Right cardiac atrium (tissue), 5 donors: ENCODE results near the gene FAM163B. TPM values are rescaled to one million over a fixed set of nuclear protein-coding genes. Genes with fewer than 3 reads are reported as not detected.

ENCODE experiments used
- ATAC-seq, 2 donors: fragments of 200-7000 bp; cut with Tn5 transposase; one replicate each; pipeline versions ENCODE4 v1.8.0 to v1.9.1; 2020; ENCODE audit warnings: moderate library complexity in 2 of 2, mild to moderate bottlenecking in 1 of 2
- DNase-seq, 3 donors: peaks; one replicate each; pipeline ENCODE4 v3.0.0-alpha.2; 2020
- H3K27ac ChIP-seq: one replicate; pipeline ENCODE4 v1.5.1; 2013; ENCODE audit warnings: mild to moderate bottlenecking, low read length, control low read depth, moderate library complexity
- H3K27me3 ChIP-seq: one replicate; pipeline ENCODE4 v1.6.1; 2013; ENCODE audit not compliant: control insufficient read depth, insufficient read depth
- H3K4me1 ChIP-seq: one replicate; pipeline ENCODE4 v1.6.1; 2013; ENCODE audit warnings: low read length; ENCODE audit not compliant: control insufficient read depth, insufficient read depth
- H3K4me3 ChIP-seq: one replicate; pipeline ENCODE4 v1.5.1; 2013; ENCODE audit warnings: low read length, control low read depth
- H3K9me3 ChIP-seq: one replicate; pipeline ENCODE4 v1.6.1; 2013; ENCODE audit warnings: low read length; ENCODE audit not compliant: control insufficient read depth
- WGBS: extraction: QIAGEN DNeasy Blood & Tissue Kit; methylation state at CpG from one replicate; pipeline ENCODE4 v1.1.7; 2013; 5-methylcytosine and 5-hydroxymethylcytosine counted together
- intact Hi-C, 4 donors: fragments of 100-400 bp; cut with DNase I; formaldehyde crosslinking; loops; one replicate each; pipeline versions ENCODE4 v1.11.0 to v1.14.0; 2022 to 2023
- long read RNA-seq, 4 donors: library from polyadenylated mRNA; unstranded; transcript quantifications; one replicate each; pipeline ENCODE4 v2.0.0, GENCODE V29; 2020 to 2021
- polyA plus RNA-seq: library from polyadenylated mRNA; stranded (reverse); fragments of 200-250 nt; gene quantifications from one replicate; pipeline ENCODE4 v1.2.3, GENCODE V29; 2013
- total RNA-seq, 4 donors: library from RNA; stranded (reverse); fragmentation: NEBNext Ultra II Directional; extraction: Animal tissue kit (Norgen Biotek cat#: 25700); gene quantifications; one replicate each; pipeline ENCODE4 v1.2.1, GENCODE V29; 2021
- donor health status: healthy with polysubstance abuse.
- donor health status: DM: no; HTN: yes; CAD: no.
- donor health status: DM: no; HTN: no; CAD: no.
- donor health status: DM: no; HTN: yes; CAD: no; lungs with severe emphysema.
- donor health status: DM: yes; HTN: yes; CAD: no.

FAM163B gene
- total RNA-seq: 1 to 10 TPM; 1.2 to 5.4 (median 1.4) TPM
- 2.0 TPM for polyA plus RNA-seq
- long read RNA-seq, donor 1: 0 reads
- long read RNA-seq, donor 2: 0 reads
- long read RNA-seq, donor 3, partial matches to known transcripts: 0 of 1 reads
- long read RNA-seq, donor 3, other reads (novel, unspliced or antisense): 1 of 1 reads
- long read RNA-seq, donor 4: 0 reads

DNA sequence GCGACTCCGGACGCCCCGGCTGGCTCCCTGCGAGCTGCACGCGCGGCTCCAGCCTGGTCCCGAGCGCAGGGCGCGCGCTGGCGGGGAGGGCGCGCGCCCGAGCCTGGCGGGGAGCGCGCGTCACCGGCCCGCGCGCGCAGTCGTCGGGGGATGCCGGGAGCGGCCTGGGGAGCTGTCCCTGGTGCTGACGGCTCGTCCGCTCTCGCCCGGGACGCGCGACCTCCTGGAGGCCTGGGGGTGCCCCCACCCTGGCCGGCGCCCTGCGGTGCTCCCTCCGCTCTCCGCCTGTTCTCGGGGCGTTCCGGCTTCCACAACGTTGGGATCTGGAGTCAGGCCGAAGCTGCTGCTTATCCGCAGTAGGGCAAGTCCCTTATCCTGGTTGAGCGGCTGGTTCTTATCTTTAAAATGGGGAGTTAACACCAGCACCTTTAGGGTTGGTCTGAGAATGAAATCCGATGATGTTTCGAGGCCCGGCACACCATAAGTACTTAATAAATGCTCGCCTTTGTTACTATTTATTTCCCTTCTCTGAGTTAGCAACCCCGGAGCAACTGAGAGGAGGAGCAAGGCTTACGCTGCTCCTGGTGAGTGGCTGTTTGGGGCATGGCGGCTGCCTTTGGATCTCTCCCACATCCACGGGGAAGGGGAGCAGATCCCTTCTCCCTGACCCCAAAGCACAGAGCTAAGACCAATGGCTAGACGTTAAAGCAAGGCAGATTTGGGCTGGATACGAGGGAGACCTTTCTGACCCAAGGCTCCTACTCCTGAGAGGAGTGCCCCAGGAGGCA lies at the start of gene FAM163B:
FAM163B (minus strand) TSS at position 79 of the 788 bp plus-strand sequence. CDS start 29,166 bp downstream, outside the sequence.
- no peaks in the 10 kb centered on the region for H3K9me3 ChIP-seq
- WGBS: 7% methylated on average over 61 of the region's 61 CpGs
- ATAC-seq (peak; percentile 80 to 81), DNase-seq (peak; percentile 68 to 88 (median 84))
- no peak within 1 kb of the TSS for H3K27ac ChIP-seq
- intact Hi-C loops: no loop called here
- no peak within 1 kb of the TSS for H3K4me3 ChIP-seq
- H3K4me1 ChIP-seq: no peaks in the 10 kb centered on the region
- H3K27me3 ChIP-seq: no peaks in the 10 kb centered on the region

DNA sequence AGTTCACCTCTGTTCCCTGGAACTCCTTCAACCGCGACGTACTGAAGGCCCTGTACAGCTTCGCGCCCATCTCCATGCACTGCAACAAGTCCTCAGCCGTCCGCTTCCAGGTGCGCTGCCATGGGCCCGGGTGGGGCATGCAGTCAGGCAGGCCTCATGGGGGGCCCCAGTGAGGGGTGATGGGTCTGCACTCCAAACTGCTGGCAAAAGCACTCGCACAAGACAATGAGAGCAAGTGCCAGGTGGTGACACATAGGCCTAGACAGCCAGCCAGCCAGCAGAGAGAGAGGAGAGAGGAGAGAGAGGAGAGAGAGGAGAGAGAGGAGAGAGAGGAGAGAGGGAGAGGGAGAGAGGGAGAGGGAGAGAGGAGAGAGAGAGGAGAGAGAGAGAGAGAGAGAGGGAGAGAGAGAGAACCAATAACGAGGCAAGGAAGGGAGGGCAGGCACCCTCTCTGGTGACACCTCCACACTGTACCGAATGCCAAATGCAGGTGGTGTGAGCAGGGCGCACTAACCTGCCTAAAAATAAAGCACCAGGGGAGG lies 48.0 kb upstream of the FAM163B start:
- peak; percentile 3 to 6 for ATAC-seq
- Histone ChIP-seq H3K4me3 (no peak overlapping the region), H3K27ac (no peak overlapping the region), H3K9me3 (no peaks in the 10 kb centered on the region), H3K4me1 (peaks cover 3% of the 10 kb centered on the region), H3K27me3 (no peaks in the 10 kb centered on the region)
- intact Hi-C loops: no loop called here
- WGBS: 75% methylated on average over 13 of the region's 13 CpGs
- peak in 2 of 3 donors; percentile 65 to 68 for DNase-seq

DNA sequence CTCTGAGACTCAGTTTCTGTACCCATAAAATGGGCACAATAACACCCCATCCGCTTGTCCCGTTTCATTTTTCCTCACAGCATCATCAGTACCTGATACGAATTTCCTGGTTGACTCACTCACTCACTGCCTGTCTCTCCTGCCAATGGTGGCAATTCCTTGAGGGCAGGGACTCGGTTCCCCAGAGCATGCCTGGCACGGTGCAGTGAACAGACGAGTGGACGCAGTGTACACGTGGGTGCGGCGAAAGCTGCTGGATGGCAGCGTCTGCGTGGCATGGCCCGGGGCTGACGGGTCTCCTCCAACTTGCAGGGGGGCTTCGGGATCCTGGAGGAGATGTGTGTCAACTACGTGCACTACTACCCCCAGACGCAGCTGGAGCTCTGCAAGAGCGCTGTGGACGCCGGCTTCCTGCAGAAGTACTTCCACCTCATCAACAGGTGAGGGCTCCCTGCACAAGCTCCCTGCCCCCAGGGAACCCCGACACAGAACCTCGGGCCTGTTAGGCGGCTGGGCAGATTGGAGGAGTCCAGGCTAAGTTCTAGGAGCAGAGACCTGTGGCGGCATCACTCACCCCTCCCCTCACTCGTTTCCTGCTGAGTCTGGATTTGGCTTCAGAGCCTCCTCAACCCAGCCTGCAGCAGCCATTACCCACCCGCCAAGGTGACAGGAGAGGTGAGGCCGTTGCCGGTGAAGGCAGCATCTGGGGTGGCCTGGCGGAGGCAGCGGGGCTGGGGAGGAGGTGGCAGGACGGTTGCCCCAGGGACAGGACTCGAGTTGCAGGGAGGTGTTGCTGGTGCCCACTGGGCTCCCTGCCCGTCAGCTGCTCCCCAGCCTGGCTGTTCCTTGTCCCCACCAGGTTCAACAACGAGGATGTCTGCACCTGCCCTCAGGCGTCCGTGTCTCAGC lies 47.3 kb upstream of the FAM163B start:
- Histone ChIP-seq H3K9me3 (no peaks in the 10 kb centered on the region), H3K4me1 (peaks cover 3% of the 10 kb centered on the region), H3K27me3 (no peaks in the 10 kb centered on the region), H3K4me3 (no peak overlapping the region), H3K27ac (no peak overlapping the region)
- intact Hi-C loops: no loop called here
- no peak for ATAC-seq
- peak in 1 of 3 donors; percentile 35 for DNase-seq
- WGBS: 74% methylated on average over 36 of the region's 36 CpGs

DNA sequence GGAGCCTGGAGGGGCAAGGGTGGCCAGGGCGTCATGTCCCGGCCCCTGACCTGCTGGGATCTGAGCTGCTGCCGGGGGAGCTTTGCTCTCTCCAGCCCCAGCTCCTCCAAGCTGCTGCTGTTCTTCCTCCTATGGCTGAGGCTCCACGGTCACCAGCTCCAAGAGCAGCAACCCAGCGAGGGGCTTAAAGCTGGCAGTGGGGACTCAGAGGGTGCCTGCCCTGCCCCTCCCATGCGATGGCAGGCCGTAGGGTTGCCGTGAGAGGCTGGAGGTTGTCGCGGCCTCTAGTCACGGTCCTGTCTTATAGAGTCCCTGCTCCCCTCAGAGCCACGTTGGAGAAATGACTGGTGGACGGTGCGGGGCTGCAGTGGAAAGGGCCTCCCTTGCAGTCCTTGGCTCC lies 46.5 kb upstream of the FAM163B start:
- Histone ChIP-seq H3K9me3 (no peaks in the 10 kb centered on the region), H3K27me3 (no peaks in the 10 kb centered on the region), H3K27ac (no peak overlapping the region), H3K4me3 (no peak overlapping the region), H3K4me1 (peaks cover 3% of the 10 kb centered on the region)
- ATAC-seq (no peak), DNase-seq (peak in 1 of 3 donors; percentile 16)
- intact Hi-C loops: no loop called here
- WGBS: 69% methylated on average over 14 of the region's 14 CpGs

DNA sequence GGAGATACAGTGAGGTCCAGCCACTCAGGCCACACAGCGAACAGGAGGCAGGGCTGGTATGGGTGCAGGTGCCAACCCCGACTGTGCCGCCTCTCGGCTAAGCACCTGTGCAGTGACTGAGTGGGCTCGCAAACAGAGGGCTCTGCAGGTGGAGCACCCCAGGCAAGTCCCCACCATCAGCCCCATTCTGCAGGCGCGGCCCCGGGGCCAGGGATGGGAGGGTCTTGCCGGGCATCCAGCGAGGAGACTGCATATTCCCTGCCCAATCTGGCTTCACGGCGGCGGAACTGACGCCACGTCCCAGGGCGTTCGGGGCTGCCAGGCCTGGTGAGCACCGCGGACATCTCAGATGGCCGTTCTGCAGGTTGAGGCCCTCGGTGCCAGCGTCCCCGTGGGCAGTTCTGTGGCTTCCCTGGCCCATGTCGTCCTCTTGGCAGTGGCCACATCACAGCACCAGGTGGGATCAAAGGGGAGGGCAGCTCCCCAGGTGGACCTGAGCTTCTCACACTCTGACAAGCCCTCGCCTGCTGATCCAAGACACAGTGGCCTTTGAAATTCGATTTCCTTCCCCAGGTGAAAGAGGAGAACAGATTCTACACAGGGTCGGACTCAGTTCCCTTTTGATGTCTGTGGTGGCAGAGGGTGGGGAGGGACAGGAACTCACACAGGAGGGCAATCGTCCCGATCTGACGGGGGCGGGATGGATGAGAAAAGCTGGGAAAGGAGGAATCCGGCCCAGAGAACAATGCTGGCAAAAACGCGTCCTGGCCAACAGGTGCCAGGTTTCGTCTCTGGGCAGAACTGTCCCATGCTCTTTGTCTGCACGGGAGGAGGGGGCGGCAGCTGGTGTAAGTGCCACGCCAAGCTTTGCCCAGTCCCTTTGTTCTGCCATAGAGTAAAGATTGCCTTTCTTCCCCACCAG lies 45.8 kb upstream of the FAM163B start:
- Histone ChIP-seq H3K27me3 (no peaks in the 10 kb centered on the region), H3K9me3 (no peaks in the 10 kb centered on the region), H3K4me1 (peaks cover 3% of the 10 kb centered on the region), H3K27ac (no peak overlapping the region), H3K4me3 (no peak overlapping the region)
- intact Hi-C loops: no loop called here
- no peak for ATAC-seq
- peak in 1 of 3 donors; percentile 41 for DNase-seq
- 72% methylated on average over 38 of the region's 38 CpGs for WGBS

DNA sequence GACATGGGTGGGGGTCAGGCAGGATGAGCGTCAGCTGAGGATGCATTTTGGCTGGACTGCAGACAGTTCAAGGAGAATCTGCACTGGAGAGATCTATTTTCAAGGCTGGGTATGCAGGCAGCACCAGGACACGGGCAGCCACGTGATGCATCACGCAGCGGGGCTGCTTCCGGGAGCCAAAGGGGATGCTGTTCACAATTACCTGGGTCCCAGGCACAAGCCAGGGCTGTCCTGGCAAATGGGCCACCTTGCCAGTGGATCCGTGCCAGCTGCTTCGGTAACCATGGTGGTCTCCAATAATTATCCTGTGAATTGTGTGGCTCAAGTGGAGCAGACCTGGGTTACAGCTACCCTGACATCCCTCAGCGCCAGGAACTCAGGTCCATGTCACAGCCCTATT lies 44.4 kb upstream of the FAM163B start:
- no peaks in the 10 kb centered on the region for H3K9me3 ChIP-seq
- H3K27me3 ChIP-seq: no peaks in the 10 kb centered on the region
- no peak overlapping the region for H3K27ac ChIP-seq
- DNase-seq (peak in 1 of 3 donors; percentile 40), ATAC-seq (no peak)
- intact Hi-C loops: no loop called here
- no peak overlapping the region for H3K4me3 ChIP-seq
- peaks cover 3% of the 10 kb centered on the region for H3K4me1 ChIP-seq
- 81% methylated on average over 9 of the region's 9 CpGs for WGBS

DNA sequence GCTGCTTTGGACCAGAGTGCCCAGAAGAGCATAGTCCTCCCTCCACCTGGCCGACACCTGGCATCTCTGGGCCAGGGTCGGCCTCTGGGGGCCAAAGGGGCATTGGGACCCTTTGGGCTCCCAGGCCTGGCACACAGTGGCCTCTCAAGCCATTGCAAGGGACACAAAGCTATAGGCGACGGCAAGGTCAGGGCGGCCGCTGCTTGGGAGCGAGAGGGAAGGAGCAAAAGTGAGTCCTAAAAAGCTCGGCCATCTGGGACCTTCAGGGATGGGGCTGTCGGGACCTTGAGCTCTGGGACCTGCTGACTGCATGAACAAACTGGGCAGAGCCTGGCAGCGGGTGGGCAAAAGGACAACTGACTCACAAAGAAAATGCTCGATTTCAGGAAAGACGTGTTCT lies 40.8 kb upstream of the FAM163B start:
- H3K4me1 ChIP-seq: no peaks in the 10 kb centered on the region
- no peak for ATAC-seq

DNA sequence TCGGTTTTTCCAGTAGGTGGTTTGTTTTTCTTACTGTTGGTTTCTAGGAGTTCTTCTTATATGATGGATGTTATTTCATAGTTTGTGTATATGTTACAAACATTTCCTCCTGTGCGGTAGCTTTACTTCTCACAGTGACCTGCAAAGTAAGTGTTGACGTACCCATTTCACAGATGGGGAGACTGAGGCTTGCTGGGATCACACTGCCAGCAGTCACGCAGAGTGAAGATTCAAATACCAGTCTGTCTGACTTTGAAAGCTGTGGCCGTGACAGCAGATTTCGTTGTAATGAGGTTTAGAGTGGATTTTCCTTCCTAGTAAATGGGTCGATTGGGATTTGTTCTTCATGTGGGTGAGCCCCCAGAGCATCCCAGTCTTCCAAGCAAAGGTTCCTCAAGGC lies 40.0 kb upstream of the FAM163B start:
- 83% methylated on average over 7 of the region's 7 CpGs for WGBS
- Histone ChIP-seq H3K9me3 (no peaks in the 10 kb centered on the region), H3K27me3 (no peaks in the 10 kb centered on the region), H3K4me3 (no peak overlapping the region), H3K4me1 (no peaks in the 10 kb centered on the region), H3K27ac (no peak overlapping the region)
- intact Hi-C loops: no loop called here
- ATAC-seq (no peak), DNase-seq (no peak)

More for the DNA sequence above, 40.8 kb upstream of the FAM163B start:
- intact Hi-C loops: no loop called here
- Histone ChIP-seq H3K9me3 (no peaks in the 10 kb centered on the region), H3K4me3 (no peak overlapping the region), H3K27ac (no peak overlapping the region), H3K27me3 (no peaks in the 10 kb centered on the region)
- WGBS: 92% methylated on average over 12 of the region's 12 CpGs
- DNase-seq: no peak

DNA sequence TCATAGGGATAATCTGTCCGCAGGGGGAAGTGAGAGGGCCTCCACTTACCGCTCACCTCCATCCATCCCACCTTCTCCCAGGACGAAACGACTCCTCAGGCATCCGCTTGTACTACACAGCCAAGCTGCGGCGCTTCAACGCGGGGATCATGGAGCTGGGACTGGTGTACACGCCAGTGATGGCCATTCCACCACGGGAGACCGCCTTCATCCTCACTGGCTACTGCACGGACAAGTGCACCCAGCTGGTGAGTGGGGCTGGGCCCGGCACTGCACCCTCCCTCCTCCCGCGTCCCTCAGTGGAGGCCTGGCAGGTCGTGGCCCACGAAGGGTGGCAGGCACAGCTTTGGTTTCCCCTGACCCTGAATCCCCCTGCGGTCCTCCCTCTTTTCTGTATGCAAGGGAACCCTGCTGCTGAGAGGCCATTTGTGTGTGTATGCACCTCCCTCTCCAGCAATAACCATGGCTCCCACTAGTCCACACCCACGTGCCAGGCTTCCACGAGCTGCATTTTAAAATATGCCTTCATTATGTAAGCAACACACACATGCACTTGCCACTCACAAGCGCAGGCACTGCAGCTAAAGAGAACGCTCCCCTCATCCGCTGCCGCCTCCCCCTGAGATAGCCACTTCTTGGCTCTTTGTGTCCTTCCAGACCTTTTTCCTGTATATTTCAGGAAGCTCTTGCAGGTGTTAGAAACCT lies 38.7 kb upstream of the FAM163B start:
- Histone ChIP-seq H3K4me3 (no peak overlapping the region), H3K9me3 (no peaks in the 10 kb centered on the region), H3K27me3 (no peaks in the 10 kb centered on the region), H3K4me1 (no peaks in the 10 kb centered on the region), H3K27ac (no peak overlapping the region)
- WGBS: 86% methylated on average over 25 of the region's 25 CpGs
- DNase-seq: no peak
- ATAC-seq: no peak
- intact Hi-C loops: no loop called here
